Fibroblast of skin of back (primary cell): ENCODE results near the gene NR1D2.
"Not testable (repeated sequence)": the region's sequence is repeated elsewhere in the genome, so short reads cannot be mapped to it uniquely, and the experiment has no call there.

ENCODE experiments used
- DNase-seq: peaks from one replicate; pipeline ENCODE4 v3.0.0-alpha.2; 2013

Gene NR1D2

DNA sequence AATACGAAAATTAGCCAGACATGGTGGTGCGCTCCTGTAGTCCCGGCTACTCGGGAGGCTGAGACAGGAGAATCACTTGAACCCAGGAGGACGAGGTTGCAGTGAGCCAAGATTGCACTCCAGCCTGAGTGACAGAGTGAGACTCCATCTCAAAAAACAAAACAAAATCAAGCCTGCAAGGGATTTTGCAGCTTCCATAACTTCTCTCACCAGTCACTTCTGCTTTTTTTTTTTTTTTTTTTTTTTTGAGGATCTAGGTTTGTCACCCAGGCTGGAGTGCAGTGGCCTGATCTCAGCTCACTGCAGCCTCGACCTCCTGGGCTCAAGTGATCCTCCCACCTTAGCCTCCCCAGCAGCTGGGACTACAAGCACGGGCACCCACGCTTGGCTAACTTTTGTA lies 65.7 kb downstream of the NR1D2 start:
- not testable (repeated sequence) for DNase-seq

GRCh38 chr3:24012589-24013269 lies 67.6 kb downstream of the NR1D2 start:
- no peak for DNase-seq

DNA sequence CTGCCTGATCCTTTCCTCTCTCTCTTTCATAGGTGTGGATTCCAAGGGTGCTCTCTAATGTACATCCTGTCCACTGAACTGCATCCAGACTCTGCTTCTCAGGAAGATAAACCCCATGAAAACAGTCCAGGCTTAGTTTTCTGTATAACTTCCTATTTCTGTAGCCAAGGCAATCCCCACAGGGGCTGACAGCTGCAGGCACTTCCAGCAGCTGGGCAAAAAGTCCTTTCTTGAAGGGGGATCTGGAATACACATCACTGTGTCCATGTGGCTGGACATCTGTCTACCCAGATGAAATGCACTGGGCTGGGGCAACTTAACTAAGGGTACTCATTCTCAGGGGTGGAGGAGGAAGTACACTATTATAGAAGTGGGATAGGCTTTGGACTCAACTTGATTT lies 72.2 kb downstream of the NR1D2 start:
- DNase-seq: no peak

DNA sequence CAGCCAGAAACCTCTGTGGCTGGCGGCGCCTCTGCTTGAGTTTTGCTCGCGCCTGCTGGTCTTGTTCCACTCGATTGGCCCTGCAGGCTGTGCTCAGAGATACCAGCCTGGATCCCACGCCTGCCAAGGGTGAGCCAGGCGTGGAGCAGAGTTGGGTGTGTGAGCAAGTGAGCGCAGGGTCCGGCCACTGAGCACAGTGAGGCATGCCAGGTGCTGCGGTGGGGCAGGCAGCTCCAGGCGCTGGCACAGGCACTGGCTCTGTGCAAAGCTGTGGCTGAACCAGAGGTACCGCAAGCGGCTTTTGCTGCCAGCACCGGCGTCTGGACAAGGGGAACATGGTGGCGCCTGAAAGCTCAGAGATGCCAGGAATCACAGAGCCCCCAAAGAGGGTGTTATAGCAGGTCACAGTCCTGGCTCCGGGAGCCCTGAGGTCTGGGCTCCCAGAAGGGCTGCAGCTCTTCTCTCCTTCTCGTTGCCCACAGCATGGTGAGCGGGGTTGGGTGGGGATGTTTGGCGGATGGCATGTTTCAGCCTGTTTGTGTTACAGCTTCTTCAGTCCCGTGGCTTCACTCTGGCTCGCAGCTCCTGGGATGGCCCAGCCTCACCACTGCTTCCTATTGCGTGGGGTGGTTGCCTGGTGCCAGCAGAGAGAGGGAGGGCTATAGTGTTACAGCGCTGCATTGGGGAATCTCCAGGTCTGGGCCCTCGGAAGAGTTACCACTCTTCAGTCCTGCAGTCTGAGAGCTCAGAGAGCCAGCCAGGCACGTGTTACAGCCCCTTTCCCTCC lies 73.9 kb downstream of the NR1D2 start:
- DNase-seq: no peak

DNA sequence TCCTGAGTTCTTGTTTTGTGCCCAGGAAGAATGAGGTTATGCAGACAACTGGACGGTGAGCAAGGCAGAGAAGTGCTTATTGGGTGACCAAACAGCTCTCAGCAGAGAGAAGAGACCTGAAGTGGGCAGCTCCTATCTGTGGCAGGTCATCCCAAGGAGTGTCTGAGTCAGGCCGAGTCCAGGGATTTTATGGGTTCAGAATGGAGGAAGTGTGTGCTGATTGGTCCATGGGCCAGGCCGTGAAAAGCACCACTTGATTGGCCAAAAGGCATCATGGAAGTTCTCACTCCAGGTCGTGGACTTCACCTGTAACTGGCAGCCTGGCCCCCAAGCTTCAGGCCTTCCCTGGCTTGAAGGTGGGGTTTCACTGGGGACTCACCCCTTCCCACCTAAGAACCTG lies 74.5 kb downstream of the NR1D2 start:
- DNase-seq: no peak

GRCh38 chr3:24020036-24020691 lies 75.1 kb downstream of the NR1D2 start:
- DNase-seq: no peak

GRCh38 chr3:24023197-24023596 lies 78.1 kb downstream of the NR1D2 start:
- DNase-seq: no peak

GRCh38 chr3:24025805-24026204 lies 80.7 kb downstream of the NR1D2 start:
- no peak for DNase-seq

GRCh38 chr3:24026665-24027064 lies 81.6 kb downstream of the NR1D2 start:
- not testable (repeated sequence) for DNase-seq

DNA sequence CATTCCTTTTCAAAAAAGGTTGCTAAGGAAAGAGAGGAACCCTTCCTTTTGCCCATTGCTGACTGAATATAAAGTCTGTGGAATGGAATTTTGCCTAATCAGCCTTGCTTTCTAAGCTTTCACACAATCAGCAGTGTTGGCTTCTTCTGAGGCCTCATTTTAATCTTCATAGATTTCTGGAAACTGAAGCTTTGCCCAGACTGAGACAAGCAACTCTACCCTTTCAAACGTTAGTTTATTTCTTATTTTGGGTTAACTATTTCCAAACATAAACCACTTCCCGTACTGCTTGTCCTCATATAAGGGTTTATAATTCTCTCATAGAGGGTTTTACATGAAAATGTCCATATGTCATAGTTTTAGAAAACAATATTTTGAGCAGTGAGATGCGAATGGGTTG lies 82.9 kb downstream of the NR1D2 start:
- DNase-seq: no peak
